Measurements from ENCODE around the gene ARMH3.

The ARMH3 gene

GRCh38 chr10:101941871-101942270 is 114.1 kb downstream of the ARMH3 start:
- in situ Hi-C loops (cut with MboI; ENCODE audit: low sequenced_read_pairs) = no loop called here

- in situ Hi-C loops (cut with MboI; ENCODE audit: low sequenced_read_pairs) = no loop called here
Measured at GRCh38 chr10:101940916-101941315, 115.1 kb downstream of the ARMH3 start.

- in situ Hi-C loops (cut with MboI; ENCODE audit: low sequenced_read_pairs) = no loop called here
Measured at GRCh38 chr10:101939729-101940128, 116.2 kb downstream of the ARMH3 start.

DNA sequence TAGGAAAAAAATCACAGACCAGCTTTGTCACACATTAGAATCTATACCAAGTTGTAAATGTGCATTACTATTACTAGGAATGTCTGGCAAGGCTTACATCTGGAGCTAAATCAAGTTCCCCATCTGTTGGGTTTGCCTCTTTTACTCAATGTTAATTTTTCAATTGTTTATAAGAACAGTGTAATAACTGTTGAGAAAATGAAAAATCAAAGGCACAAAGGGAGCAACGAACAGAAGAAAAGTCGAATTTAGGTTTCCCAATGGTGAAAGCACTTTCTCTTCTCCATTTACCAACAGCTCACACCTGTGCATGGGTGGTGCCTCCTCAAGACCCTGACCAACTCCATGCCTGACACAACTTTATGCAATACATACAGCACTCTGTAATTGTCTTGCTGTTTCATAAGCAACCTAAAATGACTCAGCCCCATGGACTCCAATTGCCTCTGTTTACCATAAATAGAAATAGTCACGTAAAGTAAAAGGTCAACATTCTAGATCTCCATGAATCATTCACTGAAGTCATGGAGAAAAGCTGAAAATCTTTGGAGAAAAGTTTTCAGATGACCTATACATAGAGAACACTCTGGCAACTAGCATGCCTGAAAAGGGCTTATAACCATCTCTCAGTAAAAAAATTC is 116.8 kb downstream of the ARMH3 start:
- in situ Hi-C loops (cut with MboI; ENCODE audit: low sequenced_read_pairs) = no loop called here

DNA sequence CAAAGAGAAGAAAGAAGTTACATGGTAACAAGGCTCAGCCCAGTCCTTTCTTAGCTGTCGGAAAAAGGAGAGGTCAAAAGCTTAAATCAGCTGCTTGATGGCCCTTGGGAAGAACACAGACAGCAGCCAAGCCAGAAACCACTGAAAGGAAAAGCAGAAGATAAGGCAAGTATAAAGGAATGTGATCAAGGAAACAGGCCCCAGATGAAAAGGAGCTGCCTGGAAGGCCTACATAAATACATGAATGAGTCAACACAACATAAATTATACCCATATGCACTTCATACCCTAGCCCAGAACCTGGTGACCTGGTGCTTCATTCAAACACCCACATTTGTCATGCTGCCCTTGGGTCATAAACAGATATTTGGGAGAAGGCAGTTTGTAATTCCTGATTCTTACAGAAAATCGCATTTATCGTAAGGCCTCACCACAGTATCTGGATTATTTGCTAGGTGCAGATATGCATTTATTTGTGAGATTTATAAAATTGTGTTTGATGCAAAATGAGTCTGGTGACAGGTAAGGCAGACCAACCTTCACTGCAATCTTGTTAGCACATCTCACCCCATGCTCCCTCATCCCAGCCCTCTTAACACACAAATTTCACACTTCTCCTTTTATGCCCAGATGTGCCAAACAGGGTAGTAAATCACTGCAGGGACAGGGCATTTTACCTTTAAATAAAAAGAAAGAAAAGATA is 117.5 kb downstream of the ARMH3 start:
- in situ Hi-C loops (cut with MboI; ENCODE audit: low sequenced_read_pairs) = no loop called here

DNA sequence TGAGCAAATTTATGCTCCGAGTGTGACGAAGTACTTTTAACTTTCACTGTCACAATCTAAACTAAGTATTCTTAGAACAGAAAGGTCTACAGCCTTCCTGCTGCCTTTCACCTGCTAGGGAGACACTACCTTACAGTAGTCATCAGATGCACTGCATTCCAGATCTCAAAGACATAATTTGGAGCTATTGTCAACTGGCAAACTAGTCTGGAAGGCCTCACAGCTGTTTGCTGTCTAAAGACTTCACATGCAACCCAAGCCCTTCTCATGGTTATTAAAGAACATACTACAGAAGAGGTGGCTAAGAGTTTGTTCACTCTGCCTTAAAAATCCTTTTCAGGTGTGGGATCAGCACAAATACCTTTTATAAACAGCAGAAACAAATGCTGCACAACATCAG is 120.5 kb downstream of the ARMH3 start:
- in situ Hi-C loops (cut with MboI; ENCODE audit: low sequenced_read_pairs) = no loop called here

GRCh38 chr10:101934686-101935305 is 121.2 kb downstream of the ARMH3 start:
- in situ Hi-C loops (cut with MboI; ENCODE audit: low sequenced_read_pairs) = no loop called here

DNA sequence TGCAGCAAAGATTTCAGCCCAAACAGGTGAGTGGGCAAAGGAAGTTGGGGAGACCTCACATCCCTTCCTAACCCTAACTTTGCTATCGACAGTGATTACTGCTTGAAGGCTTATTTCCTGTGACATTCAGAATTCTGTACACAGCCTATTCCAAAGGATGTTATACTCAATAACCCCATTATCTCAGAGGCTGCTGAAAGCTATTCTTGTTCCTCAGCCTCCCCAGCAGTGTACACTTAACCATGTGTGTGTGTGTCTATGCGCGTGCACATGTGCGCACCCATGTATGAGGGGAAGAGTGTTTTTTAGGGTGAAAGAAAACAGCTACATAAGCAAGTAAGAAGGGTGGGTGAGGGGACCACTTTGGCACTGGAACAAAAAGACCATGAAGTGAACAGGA is 122.0 kb downstream of the ARMH3 start:
- in situ Hi-C loops (cut with MboI; ENCODE audit: low sequenced_read_pairs) = no loop called here

DNA sequence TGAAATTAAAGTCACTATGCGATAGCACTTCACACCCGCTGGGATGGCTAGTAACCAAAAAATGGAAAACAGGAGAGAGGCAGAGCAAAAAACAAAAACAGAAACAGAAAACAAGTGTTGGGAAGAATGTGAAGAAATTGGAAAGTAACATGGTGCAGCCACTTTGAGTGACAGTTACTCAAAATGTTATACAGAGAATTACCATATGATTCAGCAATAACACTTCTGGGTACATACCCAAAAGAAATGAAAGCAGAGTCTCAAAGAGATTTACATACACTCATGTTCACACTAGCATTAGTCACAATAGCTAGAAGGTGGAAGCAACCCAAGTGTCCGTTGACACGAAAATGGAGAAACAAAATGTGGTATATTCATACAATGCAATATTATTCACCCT is 123.8 kb downstream of the ARMH3 start:
- in situ Hi-C loops (cut with MboI; ENCODE audit: low sequenced_read_pairs) = no loop called here

DNA sequence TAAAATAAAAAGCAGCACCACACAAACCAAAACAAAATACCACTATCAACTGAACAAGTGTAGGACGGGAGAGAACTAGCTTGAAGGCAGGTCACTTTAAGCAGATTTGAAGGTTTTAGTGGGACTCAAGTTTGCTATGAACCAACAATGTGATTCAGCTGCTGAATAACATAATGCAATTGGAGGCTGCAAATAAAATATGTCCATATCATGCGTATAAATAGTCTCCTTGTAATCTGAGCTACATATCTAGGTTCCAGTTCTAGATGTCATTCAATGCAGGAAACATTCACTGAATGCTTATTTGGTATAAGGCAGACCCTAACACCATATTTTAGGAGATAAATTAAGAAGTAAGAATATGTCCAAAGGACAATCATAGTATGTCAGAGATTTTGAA is 130.9 kb downstream of the ARMH3 start:
- in situ Hi-C loops (cut with MboI; ENCODE audit: low sequenced_read_pairs) = no loop called here

GRCh38 chr10:101923256-101923655 is 132.7 kb downstream of the ARMH3 start:
- in situ Hi-C loops (cut with MboI; ENCODE audit: low sequenced_read_pairs) = no loop called here

DNA sequence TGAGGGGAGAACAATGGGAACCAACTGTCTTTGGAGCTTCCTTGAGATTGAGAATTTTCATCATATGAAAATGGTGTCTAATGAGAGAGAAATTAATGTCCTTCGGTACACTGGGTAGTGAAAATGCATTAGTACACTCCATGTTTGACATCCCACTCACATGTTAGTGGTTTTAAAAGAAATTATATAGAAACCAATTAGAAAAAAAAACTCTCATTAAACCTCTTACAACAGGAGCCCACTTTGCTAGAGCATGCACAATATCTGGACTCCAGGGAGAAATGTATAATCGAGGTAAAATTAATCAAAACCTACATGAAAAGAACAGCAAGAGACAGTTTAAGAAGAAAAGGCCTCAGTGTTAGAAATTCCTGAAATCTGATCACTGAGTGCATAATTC is 133.1 kb downstream of the ARMH3 start:
- in situ Hi-C loops (cut with MboI; ENCODE audit: low sequenced_read_pairs) = no loop called here

- in situ Hi-C loops (cut with MboI; ENCODE audit: low sequenced_read_pairs) = no loop called here
Measured at GRCh38 chr10:101920546-101920945, 135.4 kb downstream of the ARMH3 start.

GRCh38 chr10:101919026-101919770 is 136.8 kb downstream of the ARMH3 start:
- in situ Hi-C loops (cut with MboI; ENCODE audit: low sequenced_read_pairs) = no loop called here

GRCh38 chr10:101912561-101913179 is 143.3 kb downstream of the ARMH3 start:
- in situ Hi-C loops (cut with MboI; ENCODE audit: low sequenced_read_pairs) = no loop called here

- in situ Hi-C loops (cut with MboI; ENCODE audit: low sequenced_read_pairs) = no loop called here
Measured at GRCh38 chr10:101906586-101907183, 149.3 kb downstream of the ARMH3 start.

- in situ Hi-C loops (cut with MboI; ENCODE audit: low sequenced_read_pairs) = no loop called here
Measured at GRCh38 chr10:101905251-101905650, 150.7 kb downstream of the ARMH3 start.

- in situ Hi-C loops (cut with MboI; ENCODE audit: low sequenced_read_pairs) = no loop called here
Measured at GRCh38 chr10:101903827-101904550, 152.0 kb downstream of the ARMH3 start.

DNA sequence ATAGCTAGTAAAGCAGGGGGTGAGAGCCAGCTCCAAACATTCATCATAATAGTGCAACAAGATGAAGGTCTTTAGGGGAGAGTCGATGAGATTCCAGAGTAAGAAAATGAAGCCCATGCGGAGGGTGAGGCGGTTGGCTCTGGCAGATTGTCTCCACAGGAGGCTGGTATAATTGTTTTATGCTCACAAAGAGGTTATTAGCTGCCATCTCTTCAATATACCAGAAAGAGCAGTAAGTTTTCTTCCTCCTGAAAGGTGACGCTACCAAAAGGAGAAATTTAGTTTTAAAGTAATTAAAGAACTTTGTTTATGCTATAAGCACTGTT is 153.2 kb downstream of the ARMH3 start:
- in situ Hi-C loops (cut with MboI; ENCODE audit: low sequenced_read_pairs) = no loop called here
